Middle frontal gyrus (tissue), 1 donor: Measurements from ENCODE around the gene UNC5C.
A peak's percentile ranks its signal among the peaks of the same experiment; 100 is the strongest.
"Not testable (repeated sequence)": the region's sequence is repeated elsewhere in the genome, so short reads cannot be mapped to it uniquely, and the experiment has no call there.

ENCODE experiments used
- DNase-seq: peaks from one replicate; pipeline ENCODE4 v3.0.0-alpha.2; 2015; ENCODE audit warnings: low spot score; ENCODE audit errors: extremely low spot score

The UNC5C gene

DNA sequence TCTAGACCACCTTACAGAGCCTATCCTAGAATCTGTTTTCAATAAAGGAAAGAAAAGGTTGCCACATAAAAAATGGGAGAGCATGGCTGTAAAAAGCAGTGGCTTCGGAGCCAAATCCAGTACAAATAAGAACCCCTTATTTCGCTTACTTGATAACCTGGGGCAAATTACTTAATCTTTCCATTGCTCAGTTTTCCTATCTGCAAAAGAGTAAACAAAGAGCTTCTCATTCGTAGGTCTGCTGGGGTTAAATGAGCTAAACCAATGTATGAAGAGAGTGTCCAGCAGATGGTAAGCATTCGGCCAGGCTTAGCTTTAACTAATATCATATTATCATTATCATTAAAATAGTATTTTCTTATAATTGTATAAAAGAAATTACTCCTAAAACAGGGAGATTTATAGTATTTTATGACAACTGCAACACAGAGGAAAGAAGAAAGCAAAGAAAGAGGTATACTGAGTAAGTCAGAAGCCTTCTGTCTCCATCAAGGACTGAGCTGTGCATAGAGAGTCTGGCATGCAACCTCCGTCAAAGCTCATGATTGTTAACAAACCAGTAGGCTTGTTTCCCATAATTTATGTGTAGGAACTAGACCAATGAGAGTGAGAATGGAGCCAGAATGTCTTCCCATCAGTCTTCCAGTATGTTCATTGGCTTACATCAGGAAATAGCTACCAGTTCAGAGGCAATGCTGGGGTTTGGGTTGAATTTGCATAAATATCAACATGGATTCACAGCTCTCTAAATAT lies 364.9 kb downstream of the UNC5C start:
- DNase-seq = no peak

DNA sequence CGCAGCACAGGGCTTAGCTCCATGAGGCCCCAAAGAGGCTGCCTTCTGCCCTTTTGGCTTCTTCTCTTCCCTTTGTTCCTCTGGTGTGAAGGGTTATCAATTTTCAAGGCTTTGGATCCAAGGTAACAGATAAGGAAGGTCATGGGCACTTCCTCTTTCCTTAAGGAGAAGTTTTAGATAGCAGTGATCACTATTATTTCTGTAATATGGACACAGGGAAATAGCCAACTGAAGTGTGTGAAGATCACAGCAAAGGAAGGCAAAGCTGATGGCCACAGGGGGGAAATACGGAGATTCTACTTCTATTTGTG lies 366.8 kb downstream of the UNC5C start:
- DNase-seq = no peak

DNA sequence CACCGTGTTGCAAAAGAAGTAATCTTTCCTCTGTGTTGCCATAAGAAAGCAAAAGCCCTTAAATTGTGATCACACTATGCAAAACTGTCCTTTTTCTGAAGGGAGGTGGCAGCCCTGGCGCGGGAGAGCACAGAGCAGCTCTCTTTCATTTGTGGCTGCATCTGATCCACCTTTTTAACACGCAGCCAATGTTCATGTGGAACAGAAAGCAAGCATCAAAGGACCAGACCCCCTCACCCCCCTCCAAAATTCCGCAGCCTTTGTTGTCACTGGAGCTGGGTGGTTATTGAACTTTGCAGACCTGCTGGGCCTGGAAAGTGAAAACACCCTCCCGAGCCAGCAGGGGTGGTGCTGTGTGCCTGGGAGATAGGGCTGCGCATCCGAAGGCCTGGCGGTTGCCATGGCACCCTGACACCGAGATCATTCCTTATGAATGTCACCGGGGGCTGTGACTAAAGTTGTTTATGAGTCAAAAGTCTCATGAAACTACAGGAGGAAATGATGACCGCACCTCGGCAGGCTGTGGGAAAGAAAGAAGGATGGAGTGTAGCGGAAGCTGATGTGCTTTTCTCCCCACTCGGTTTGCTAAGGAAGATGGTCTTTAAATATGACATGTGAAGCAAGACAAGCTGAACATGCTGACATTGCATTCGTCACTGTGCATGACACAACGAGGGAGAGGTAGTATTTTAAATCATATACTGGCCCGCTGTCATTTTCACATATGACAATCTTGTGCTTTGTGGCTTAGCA lies 367.4 kb downstream of the UNC5C start:
- no peak for DNase-seq

DNA sequence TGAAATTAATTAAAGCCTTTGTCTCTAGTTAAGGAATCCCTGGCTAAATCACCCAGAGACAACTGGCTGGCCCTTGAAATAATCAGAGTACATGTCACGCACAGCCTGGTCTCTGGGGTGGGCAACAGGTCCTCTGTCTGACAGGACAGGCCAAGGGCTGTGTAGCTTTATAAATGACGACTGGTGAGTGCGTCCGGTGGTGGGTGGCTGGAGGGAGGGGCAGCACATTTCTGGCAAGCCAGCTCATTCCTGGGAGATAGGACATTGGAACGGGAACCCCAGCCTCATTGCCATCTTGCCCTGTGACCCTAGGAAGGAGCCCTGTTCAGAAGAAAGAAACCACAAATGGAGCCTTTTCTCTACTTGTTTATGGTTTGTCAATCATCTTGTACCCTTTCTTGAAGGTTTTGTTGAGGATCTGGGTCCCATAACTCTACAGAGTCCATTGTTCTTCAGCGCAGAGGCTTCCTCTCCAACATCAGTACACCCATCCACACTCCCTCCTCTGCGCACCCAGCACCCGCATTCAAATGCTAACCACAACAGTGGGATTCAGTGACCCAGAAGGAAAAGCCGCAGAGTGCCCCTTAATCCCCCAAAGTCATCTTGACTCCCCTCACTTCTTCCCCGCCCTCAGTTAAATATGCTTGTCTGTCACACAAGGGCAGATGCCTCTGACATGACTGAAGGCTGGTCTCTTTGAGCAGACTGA lies 368.1 kb downstream of the UNC5C start:
- DNase-seq = no peak

DNA sequence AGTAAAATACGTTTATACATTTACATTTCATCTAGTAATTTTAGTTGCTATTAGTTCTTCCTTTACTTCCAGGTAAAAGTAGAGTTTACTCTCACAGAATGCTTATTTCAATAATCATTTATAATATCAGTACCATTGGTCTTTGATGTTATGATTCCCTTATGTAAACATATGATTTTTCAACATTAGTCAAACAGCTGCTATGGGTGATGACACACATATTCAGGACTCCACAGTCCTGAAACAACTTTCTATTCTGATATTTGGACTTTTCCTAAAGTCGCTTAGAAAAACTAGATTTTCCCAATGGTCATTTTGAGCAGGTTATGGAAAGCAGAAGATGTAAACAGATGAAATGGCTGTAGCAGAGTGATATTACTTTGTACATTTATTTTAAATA lies 369.8 kb downstream of the UNC5C start:
- DNase-seq = no peak

DNA sequence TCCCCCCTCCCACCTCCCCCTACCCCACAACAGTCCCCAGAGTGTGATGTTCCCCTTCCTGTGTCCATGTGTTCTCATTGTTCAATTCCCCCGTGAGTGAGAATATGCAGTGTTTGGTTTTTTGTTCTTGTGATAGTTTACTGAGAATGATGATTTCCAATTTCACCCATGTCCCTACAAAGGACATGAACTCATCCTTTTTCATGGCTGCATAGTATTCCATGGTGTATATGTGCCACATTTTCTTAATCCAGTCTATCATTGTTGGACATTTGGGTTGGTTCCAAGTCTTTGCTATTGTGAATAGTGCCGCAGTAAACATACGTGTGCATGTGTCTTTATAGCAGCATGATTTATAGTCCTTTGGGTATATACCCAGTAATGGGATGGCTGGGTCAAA lies 377.4 kb downstream of the UNC5C start:
- not testable (repeated sequence) for DNase-seq

DNA sequence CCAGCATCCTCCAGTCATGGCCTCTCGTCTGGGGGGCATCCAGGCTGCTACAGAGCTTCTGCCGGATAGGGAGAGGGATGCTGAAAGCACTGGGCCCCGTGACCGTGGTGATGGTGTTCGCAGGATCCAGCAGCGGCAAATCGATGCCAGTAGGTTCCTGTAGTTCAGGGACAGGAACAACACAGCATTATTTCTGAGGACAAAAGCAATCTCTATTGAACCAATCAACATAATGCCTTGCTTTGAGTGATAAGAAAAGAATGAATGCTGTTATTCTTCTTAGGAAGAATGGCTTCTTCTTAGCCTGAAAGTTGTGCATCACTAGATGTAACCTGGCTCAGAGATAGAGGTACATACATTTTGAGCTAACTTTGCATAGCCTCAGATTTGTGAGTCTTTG lies 378.6 kb downstream of the UNC5C start:
- DNase-seq = no peak

DNA sequence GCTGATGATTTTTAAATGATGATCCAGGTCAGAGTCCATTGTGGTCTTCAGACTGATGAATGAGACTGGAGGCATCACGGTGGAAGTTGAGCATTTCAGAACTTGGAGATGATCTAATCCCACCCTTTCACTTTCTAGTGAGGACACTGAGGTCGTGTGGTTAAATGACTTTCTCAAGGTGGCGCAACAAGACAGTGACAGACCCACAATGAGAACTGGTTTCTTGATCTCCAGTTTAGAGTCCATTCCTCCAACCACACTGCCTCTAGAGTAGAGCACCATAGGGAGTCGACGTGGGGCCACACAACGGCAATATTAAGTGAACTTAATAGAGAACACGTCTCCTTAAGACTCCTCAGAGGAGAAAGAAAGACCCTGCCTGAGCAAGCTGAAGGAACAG lies 381.0 kb downstream of the UNC5C start:
- DNase-seq = no peak

DNA sequence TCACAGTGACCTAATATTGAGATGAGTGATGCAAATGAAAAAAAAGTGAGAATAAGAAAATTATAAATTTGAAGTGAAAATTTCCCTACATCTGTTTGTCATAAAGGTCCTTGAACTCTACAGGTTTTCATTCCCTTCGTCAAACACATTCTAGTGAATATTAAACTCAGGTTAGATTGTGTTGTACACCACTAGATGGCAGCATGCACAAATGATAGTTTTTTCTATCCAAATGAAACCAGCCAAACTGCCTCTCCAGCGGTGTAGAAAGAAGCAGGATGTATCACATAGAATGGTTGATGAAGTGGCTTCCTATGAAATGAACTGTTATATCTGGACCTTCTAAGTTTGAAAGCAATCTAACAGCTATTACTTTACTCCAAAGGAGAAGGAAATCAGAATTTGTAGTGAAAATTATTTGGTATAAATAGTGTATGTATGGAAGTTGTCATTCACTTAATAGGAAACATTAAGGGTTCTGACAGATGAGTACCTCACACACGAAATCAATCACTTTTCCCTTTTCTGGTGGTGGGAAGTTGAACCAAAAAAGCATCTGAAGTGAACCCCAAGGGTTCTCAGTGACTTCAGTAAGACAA lies 382.7 kb downstream of the UNC5C start:
- peak; percentile 74 for DNase-seq

DNA sequence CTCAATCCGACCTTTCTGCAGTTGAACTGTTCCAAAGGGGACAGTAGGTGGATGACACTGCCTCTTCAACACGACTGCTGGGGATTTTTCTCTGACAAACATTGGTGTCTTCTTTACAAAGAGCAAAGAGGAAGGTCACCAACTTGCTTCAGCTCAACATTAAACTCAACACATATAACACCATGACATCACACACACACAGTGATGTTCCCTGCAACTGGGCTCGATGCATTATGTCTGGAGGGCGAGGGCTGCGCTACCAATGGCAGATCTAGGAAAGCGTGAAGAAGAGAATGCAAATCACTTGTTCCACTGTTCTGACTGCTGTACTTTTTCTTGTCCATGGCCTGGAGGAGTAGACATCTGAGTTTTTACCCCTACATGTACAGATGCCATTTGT lies 385.9 kb downstream of the UNC5C start:
- no peak for DNase-seq

DNA sequence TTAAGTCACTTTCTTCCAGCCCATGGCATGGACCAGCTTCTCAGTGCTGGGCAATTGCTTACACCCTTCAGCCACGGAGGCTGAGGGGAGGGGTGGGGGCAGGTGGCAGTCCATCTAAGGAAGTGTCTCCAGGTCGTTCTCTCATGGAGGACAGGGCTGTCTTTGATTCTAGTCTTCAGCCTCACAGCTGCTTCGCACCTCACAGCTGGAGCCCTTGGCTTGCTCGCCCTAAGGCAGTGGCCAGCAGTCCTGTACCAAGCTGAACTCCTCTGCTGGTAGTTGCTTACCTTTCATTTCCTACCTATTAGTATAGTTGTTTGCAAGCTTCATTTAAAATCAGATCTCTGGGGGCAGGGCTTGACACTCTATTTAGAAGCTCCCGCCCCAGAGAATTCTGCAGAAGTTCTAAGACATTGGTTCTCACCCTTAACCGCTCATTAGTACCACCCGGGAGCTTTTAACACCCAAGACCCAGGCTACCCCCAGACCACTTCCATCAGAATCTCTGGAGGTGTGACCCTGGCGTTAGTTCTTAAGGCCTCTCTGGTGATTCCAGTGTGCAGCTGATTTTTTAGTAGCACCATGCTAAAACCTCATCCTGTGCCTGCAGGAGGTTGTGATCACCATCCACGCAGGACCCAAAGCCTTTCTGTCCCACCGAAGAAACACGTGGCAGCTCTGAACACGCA lies 386.8 kb downstream of the UNC5C start:
- DNase-seq = no peak

DNA sequence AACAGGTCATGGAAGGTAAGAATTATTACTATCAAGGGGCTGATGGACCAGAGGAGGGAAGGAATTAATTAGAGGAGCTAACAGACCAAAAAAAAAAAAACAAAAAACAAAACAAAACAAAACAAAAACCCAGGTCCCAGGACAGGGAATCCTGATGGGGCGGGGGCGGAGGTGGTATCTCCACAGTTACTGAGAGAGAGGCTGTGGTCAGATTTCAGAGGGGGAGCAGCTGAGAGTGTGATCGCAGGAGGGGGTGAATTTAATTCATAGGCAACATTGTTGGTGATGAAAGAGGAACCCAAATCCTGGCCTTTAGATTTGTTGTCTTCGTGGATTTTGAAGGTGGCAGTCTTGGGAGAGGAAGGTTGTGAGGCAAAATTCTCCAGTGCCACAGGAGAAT lies 389.4 kb downstream of the UNC5C start:
- no peak for DNase-seq

DNA sequence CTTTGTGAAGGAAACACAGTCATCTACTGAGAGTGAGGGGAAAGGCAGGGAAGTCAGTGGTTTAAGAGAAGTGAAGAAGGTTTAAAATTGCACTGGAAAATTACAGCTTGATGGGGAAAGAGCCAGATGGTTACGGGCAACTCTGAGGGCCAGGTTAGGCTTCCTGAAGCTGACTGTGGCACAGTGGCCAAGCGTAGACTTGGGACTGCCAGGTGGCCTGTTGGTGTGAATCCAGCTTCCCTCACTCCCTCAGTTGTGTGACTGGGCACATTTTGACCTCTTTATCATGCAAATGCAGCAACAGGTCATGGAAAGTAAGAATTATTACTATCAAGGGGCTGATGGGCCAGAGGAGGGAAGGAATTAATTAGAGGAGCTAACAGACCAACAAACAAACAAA lies 390.1 kb downstream of the UNC5C start:
- no peak for DNase-seq

DNA sequence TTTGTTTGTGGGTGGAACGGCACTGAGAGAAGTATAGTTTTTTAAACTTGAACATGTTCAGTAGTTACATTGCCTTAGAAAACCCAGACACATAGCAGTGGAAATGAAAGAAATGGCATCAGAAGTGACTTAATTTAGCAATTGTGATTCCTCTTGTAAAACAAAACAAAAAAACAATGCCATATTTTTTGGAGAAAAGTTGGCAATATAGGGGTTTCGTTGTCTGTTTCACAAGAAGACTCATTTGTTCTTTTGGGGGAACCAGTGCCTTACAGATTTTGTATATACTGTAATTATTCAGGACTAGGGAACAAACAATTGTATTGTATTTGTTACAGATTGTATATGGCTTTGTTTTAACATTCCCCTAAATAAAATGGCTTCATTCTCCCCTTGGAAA lies 390.7 kb downstream of the UNC5C start:
- no peak for DNase-seq

DNA sequence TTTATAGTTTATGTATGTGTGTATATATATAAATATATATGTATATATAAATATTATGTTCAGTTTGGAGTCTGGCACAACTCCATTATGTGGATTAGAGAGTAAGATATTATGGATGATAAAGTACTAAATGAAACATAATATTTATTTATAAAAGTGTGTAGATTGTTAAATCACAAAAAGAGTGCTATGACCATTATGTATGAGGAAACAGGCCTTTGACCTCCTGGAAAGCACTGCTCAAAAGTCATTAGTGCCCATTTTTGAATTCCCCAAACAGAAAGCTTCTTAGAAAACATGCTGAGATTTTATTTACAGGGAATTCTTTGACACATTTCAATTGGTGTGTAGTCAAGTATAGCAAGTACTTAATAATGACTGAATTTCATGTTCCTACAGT lies 391.2 kb downstream of the UNC5C start:
- DNase-seq = no peak

DNA sequence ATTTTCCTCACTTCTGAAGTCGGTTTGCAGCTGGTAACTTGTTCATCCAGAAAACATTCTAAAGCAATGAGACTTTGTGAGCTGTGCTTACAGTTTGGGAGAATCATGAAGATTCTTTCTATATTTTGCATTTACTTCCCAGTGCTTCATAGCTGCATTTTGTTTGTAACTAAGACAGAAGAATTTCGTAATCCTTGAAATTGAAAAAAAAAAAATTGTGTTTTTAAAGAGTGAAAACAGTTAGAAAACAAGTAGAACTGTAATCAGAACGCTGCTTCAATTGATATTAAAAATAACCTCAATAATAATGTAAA lies 392.4 kb downstream of the UNC5C start:
- no peak for DNase-seq

DNA sequence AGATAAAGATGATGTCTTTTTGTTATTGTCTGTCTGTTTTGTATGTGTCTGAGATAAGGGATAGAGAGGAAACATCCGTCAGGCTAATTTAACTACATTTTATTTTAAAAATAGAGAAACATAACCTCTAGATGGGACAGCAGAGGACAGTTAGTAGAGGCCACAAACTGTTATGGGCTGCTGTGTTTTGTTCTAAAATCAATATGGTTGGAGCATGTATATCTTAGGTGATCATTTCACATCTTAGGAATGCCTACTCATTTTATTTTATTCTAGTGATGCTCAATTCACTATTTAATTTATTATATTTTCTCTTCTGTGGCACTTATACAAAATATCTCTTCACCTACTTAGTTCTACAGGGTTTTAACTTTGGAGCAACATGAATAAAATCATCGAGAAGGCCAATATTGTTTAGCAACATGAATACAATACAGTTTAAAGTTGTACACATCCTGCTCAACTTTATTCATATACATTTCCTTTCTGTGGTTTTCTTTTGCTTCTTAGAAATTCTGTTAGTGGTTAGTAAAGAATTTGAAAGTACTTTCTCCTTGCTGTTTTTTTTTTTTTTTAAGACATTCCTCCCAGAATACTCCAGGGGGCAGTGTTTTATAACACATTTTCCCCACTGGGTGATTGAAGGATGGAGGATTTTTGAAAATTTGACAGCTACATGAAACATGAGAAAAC lies 392.9 kb downstream of the UNC5C start:
- no peak for DNase-seq

DNA sequence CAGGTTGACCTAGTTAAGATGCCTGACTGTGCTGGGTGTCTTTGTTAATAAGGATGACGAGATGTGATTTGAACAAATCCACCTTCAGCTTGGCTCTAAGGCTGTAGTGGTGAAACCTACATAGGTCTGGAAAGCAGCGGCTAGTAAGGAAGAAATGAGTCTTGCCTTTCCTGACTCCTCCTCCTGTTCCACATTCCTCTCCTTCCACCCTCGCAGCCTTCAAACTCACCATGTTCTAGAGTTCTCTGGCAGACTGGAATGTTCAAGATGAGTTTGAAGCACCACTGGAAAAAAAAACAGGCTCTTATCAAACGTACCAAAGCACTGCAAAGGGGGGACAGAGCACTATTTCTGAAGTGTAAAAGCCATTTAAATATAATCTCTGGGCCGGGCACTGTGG lies 395.6 kb downstream of the UNC5C start:
- DNase-seq = no peak

DNA sequence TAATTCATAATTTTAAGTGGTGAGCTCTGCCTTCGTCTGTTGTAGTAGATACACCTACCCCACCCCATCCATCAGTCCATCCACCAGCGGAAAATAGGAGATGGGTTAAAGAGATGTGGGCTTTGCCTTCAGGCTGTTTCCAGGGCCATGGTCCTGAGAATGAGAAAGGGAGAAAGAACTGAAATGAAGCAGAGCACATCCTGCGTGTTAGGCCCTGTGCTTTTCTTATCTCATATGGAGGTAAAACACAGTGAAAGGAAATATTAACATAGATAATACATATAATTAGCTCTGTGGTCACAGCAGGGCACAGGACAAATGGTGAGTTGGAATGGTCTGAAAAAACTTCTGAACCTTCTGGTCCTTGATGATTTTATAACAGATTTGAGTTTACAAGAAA lies 397.5 kb downstream of the UNC5C start:
- no peak for DNase-seq

DNA sequence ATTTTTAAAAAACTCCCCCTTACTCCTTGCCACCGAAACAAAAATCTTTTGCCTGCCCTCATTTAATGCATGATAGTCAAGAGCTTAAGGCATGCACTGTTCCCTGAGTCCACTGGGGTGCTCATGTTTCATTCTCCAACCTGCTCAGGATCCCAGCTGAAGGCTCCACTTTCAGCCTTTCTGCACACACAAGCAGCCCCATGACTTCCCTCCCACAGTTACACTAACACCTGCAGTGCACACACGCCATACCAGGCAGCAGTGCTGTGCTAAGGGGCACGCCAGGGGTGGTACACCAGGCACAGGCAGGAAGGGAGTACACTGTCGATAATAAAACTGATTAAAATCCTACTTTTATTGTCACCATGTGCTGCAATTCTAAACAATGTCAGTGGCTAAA lies 405.8 kb downstream of the UNC5C start:
- DNase-seq = no peak

DNA sequence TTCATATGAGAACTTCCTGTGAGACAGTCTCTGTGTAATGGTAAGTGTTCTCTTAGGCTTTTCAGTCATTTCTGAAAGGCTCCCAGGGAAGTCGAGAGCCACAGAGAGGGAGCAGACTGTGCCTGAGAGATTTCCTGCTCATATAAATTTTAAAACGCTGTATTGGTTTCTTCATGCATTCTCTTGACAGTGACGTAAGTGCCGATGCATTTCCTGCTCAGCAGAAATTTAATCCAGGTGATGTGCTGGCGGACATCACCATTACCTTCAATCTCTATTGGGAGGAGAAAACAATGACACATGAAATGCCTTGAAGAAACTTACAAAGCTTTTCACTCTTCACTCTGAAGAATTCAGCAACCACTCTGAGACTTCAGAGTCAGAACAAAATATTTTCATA lies 407.4 kb downstream of the UNC5C start:
- DNase-seq = no peak
